ENCODE results near the gene SPNS3. TPM values are rescaled to one million over a fixed set of nuclear protein-coding genes. Genes with fewer than 3 reads are reported as not detected.

SPNS3 gene
- total RNA-seq, 1 donor from 2014 or later = not detected

DNA sequence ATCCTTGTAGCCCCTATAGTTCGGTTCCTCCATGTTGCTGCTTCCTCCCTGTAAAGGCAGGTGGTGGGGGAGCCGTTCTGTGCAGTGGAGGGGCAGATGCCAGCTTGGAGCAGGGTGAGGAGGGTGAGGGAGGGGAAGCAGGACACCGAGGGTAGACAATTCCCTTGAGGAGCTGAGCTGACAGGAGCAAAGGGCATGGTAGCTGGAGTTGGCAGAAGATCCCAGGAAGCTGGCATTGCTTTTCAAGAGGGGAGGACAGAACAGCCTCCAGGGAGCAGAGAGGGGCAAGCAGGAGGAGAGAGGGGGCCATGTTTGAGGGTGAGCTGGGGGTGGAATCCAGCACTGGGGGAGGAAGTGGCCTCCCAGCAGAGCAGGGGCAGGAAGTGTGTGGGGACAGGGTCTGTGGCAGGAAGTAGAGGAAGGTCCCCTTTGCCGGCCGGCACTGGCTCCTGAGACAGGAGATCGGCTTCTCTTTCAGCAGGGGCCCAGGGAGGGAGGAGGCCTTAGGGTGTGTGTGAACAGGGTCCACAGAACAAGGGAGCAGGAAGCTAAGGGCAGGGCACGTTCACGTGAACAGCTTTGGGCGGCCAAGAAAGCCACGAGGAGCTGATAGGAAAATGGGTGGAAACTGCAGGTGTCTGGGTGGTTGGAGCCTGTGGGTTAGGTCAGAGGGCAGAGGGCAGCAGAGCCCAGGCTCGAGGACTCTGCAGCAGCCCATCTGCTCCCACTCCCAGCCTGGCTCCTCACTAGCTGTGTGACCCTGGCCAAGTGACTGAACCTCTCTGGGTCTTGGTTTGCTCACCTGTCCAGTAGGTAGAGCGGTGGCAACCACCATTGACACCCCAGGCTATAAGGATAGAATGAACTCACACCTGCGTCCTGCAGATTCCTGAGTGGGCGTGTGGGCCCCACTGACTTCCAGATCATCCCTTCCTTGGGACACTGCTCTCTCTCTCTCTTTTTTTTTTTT lies 47.5 kb downstream of the SPNS3 start:
- Mint-ChIP-seq H3K27ac (ENCODE audit: unreplicated experiment) (no peak overlapping the region), H3K9me3 (ENCODE audit: unreplicated experiment) (peaks cover 1% of the 10 kb centered on the region), H3K36me3 (ENCODE audit: unreplicated experiment) (no peaks in the 10 kb centered on the region), H3K4me3 (ENCODE audit: unreplicated experiment) (no peak overlapping the region), H3K4me1 (ENCODE audit: low read depth, unreplicated experiment) (peaks cover 10% of the 10 kb centered on the region), H3K27me3 (ENCODE audit: unreplicated experiment) (peaks cover 5% of the 10 kb centered on the region)
- TF ChIP-seq, protein P1, sequence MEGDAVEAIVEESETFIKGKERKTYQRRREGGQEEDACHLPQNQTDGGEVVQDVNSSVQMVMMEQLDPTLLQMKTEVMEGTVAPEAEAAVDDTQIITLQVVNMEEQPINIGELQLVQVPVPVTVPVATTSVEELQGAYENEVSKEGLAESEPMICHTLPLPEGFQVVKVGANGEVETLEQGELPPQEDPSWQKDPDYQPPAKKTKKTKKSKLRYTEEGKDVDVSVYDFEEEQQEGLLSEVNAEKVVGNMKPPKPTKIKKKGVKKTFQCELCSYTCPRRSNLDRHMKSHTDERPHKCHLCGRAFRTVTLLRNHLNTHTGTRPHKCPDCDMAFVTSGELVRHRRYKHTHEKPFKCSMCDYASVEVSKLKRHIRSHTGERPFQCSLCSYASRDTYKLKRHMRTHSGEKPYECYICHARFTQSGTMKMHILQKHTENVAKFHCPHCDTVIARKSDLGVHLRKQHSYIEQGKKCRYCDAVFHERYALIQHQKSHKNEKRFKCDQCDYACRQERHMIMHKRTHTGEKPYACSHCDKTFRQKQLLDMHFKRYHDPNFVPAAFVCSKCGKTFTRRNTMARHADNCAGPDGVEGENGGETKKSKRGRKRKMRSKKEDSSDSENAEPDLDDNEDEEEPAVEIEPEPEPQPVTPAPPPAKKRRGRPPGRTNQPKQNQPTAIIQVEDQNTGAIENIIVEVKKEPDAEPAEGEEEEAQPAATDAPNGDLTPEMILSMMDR (IDR thresholded peaks at IDR 0.05; ENCODE audit: partially characterized antibody, unreplicated experiment) = no peak
- DNase-seq = no peak

DNA sequence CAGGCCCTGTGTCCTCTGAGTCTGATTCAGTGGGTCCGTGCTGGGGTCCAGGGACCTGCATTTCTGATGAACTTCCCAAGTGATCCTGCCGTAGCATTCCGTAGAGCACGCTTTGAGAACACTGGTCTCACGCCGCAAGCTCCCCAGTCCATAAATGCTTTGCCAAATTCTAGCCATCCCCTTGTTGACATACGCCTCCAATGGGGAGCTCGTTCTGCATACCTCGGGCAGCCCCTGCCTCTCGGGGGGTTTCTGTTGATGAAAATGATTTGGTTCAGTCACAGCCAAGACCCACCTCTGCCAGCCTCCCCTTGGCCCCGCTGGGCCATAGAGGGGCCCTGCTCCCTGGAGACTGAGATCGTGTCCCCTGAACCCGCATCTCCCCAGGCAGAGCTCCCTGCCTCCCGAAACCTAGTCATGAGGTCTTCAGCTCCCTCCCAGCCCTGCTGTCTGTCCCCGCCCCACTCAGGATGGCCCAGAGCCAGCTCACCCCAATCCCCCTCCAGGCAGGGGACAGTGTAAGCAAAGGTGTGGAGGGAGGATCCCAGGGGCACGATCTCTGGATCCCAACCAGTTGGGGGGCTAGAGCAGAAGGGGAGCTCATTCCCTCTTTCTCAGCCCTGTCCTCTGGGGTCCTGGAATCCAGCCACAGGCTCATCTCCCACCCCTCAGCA lies 48.7 kb downstream of the SPNS3 start:
- peaks cover 5% of the 10 kb centered on the region for H3K27me3 Mint-ChIP-seq (ENCODE audit: unreplicated experiment)
- TF ChIP-seq, protein P1 (IDR thresholded peaks at IDR 0.05; ENCODE audit: partially characterized antibody, unreplicated experiment) = no peak
- H3K27ac Mint-ChIP-seq (ENCODE audit: unreplicated experiment) = no peak overlapping the region
- peaks cover 4% of the 10 kb centered on the region for H3K9me3 Mint-ChIP-seq (ENCODE audit: unreplicated experiment)
- no peak for DNase-seq
- no peak overlapping the region for H3K4me3 Mint-ChIP-seq (ENCODE audit: unreplicated experiment)
- H3K4me1 Mint-ChIP-seq (ENCODE audit: low read depth, unreplicated experiment) = peaks cover 10% of the 10 kb centered on the region
- no peaks in the 10 kb centered on the region for H3K36me3 Mint-ChIP-seq (ENCODE audit: unreplicated experiment)

DNA sequence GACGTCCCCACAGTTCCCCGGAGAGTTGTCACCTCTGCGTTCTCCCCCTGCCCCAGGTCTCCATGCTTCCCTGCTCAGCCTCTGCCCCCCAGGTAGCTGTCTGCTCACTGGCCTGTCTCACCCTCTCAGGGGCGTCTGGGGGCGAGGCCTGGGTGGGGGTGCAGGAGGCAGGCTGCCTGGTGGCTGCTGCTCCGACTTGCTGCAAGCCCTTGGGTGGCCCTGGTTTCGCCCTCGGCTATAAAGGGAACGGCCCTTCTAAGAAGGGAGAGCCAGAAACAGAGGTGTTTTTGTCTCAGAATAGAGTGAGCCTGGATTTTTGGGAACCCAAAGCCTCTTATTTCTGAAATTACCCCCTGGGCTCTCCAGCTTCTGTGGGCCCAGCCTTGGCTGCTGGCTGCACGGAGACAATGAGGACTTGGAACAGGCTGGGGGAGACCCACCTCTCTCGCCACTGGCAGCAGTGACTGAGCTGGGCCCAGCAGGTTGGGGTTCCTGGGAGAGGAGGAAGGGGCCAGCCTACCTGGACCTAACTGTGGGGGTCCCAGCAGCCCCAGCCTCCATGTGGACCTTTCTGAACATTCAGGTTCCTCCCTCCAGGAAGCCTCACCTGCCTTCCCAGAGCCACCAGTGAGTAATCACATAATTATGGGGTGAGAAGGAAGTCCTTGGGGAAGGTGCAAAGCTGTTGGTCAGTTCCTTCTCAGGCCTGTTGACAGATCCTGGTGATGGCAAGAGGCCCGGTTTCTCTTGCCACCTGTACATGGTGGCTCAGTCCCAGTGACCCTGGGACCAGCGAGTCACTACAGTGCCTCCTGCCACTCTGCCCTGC lies 49.5 kb downstream of the SPNS3 start:
- no peak for DNase-seq
- TF ChIP-seq, protein P1 (IDR thresholded peaks at IDR 0.05; ENCODE audit: partially characterized antibody, unreplicated experiment) = no peak

DNA sequence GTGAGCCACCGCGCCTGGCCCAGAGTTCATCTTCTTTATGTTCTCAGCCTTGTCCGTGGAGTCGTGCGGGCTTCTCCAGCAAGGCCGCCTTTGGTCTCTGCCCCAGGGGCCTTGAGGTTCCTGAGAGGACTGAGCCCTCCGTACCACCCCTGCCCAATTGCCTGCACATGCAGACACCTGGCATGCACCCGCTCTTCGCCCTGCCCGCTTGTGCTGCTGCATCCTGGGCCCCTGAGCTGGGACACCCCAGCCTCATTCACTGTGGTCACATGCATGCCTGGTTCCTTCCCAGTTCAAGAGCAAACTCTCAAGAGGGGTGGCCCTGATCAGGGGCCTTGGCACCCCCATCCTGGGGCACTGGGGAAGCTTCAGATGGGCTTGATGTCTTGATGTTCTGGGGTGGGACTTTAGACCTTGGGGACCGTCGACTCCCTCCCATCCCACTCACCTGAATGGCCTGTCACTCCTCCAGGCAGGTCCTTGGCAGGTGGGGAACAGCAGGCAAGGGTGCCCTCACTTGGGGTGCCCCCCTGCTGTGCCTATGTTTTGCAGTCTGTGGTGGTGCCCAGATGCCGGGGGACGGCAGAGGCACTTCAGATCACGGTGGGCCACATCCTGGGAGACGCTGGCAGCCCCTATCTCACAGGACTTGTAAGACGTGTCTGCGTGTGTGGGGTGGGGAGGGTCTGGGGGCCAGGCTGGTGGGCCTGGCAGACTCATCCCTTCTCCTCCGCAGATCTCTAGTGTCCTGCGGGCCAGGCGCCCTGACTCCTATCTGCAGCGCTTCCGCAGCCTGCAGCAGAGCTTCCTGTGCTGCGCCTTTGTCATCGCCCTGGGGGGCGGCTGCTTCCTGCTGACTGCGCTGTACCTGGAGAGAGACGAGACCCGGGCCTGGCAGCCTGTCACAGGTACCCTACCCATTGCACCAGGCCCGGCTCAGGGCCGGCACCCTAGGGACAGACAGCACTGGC lies 52.2 kb downstream of the SPNS3 start:
- peaks cover 5% of the 10 kb centered on the region for H3K9me3 Mint-ChIP-seq (ENCODE audit: unreplicated experiment)
- H3K27ac Mint-ChIP-seq (ENCODE audit: unreplicated experiment) = no peak overlapping the region
- TF ChIP-seq, protein P1 (IDR thresholded peaks at IDR 0.05; ENCODE audit: partially characterized antibody, unreplicated experiment) = no peak
- H3K27me3 Mint-ChIP-seq (ENCODE audit: unreplicated experiment) = peaks cover 7% of the 10 kb centered on the region
- DNase-seq = no peak
- no peak overlapping the region for H3K4me3 Mint-ChIP-seq (ENCODE audit: unreplicated experiment)
- H3K4me1 Mint-ChIP-seq (ENCODE audit: low read depth, unreplicated experiment) = peaks cover 10% of the 10 kb centered on the region
- H3K36me3 Mint-ChIP-seq (ENCODE audit: unreplicated experiment) = no peaks in the 10 kb centered on the region

More for the DNA sequence above, 49.5 kb downstream of the SPNS3 start:
- H3K27me3 Mint-ChIP-seq (ENCODE audit: unreplicated experiment) = peaks cover 5% of the 10 kb centered on the region
- H3K4me1 Mint-ChIP-seq (ENCODE audit: low read depth, unreplicated experiment) = peaks cover 10% of the 10 kb centered on the region
- no peaks in the 10 kb centered on the region for H3K36me3 Mint-ChIP-seq (ENCODE audit: unreplicated experiment)
- H3K4me3 Mint-ChIP-seq (ENCODE audit: unreplicated experiment) = no peak overlapping the region
- no peak overlapping the region for H3K27ac Mint-ChIP-seq (ENCODE audit: unreplicated experiment)
- peaks cover 4% of the 10 kb centered on the region for H3K9me3 Mint-ChIP-seq (ENCODE audit: unreplicated experiment)
